Measurements from ENCODE around the gene RANBP17.
"Not testable (repeated sequence)": the region's sequence is repeated elsewhere in the genome, so short reads cannot be mapped to it uniquely, and the experiment has no call there.

RANBP17 gene

GRCh38 chr5:171031977-171032376 is 170.2 kb downstream of the RANBP17 start:
- TF ChIP-seq CTCF (IDR thresholded peaks at IDR 0.05; ENCODE audit: insufficient read depth, missing control alignments) = no peak
- DNase-seq (ENCODE audit: insufficient read length, low spot score) (no peak), FAIRE-seq (no peak)

GRCh38 chr5:171032435-171032973 is 170.7 kb downstream of the RANBP17 start:
- no peak for TF ChIP-seq CTCF (IDR thresholded peaks at IDR 0.05; ENCODE audit: insufficient read depth, missing control alignments)
- FAIRE-seq (no peak), DNase-seq (ENCODE audit: insufficient read length, low spot score) (no peak)

GRCh38 chr5:171041893-171042292 is 180.1 kb downstream of the RANBP17 start:
- FAIRE-seq; DNase-seq (ENCODE audit: insufficient read length, low spot score): not testable (repeated sequence)

GRCh38 chr5:171050916-171051315 is 189.1 kb downstream of the RANBP17 start:
- FAIRE-seq (no peak), DNase-seq (ENCODE audit: insufficient read length, low spot score) (no peak)
- TF ChIP-seq CTCF (IDR thresholded peaks at IDR 0.05; ENCODE audit: insufficient read depth, missing control alignments) = no peak

GRCh38 chr5:171055875-171056454 is 194.1 kb downstream of the RANBP17 start:
- FAIRE-seq (no peak), DNase-seq (ENCODE audit: insufficient read length, low spot score) (no peak)
- TF ChIP-seq CTCF (IDR thresholded peaks at IDR 0.05; ENCODE audit: insufficient read depth, missing control alignments) = no peak

- FAIRE-seq = no peak
These were observed 205.8 kb downstream of the RANBP17 start for GRCh38 chr5:171067540-171068130.

GRCh38 chr5:171074747-171075146 is 212.9 kb downstream of the RANBP17 start:
- no peak for FAIRE-seq
- DNase-seq (ENCODE audit: insufficient read length, low spot score) = no peak
- TF ChIP-seq CTCF (IDR thresholded peaks at IDR 0.05; ENCODE audit: insufficient read depth, missing control alignments) = no peak

More at GRCh38 chr5:171067540-171068130, 205.8 kb downstream of the RANBP17 start:
- no peak for TF ChIP-seq CTCF (IDR thresholded peaks at IDR 0.05; ENCODE audit: insufficient read depth, missing control alignments)
- DNase-seq (ENCODE audit: insufficient read length, low spot score) = no peak
